Measurements from ENCODE around the gene KREMEN1.
"Not testable (repeated sequence)": the region's sequence is repeated elsewhere in the genome, so short reads cannot be mapped to it uniquely, and the experiment has no call there.

Gene KREMEN1

DNA sequence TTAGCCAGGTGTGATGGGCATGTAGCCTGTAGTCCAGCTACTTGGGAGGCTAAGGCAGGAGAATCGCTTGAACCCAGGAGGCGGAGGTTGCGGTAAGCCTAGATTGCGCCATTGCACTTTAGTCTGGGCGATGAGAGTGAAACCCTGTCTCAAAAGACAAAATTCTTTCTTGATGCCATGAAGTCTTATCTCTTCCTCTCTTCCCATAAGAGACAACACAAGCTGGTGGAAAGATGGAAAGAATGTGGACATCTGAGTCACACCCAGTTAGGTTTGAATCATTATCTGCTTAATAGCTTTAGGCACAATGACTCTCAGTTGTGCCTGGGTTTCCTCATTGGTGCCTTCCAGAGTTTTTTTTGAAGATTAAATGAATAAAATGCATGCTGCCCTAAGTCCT lies 35.3 kb downstream of the KREMEN1 start:
- no peak for DNase-seq (ENCODE audit: low read depth)

DNA sequence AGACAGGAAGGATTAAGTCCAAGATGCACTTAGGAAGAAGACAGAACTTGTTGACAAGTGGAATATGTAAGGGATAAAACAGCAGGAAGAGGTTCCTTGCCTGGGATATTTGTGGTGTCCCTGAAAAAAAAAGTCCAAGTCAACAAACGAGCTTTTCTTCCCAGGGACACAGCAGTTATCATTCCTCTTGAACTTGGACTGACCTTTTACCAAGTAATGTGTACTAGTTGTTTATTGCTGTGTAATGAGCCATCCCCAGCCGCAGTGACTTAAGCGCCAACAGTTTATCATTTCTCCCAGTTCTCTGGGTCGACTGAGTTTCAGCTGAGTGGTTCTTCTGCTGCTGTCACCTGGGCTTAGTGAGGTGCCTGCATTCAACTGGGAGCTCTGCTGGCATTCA lies 37.0 kb downstream of the KREMEN1 start:
- DNase-seq (ENCODE audit: low read depth), result no peak

DNA sequence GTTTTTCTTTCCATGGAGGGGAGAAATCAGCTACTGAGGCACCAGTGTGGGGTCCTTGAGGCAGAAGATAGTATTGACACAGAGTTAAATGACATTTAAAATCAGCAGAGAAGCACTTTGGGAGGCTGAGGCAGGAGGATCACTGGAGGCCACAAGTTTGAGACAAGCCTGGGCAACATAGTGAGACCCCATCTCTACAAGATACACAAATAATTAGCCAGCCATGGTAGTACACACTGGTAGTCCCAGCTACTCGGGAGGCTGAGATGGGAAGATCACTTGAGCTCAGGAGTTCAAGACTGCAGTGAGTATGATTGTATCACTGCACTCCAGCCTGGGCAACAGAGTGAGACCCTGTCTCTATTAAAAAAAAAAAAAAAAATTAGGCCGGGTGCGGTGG lies 38.1 kb downstream of the KREMEN1 start:
- DNase-seq (ENCODE audit: low read depth), result no peak

DNA sequence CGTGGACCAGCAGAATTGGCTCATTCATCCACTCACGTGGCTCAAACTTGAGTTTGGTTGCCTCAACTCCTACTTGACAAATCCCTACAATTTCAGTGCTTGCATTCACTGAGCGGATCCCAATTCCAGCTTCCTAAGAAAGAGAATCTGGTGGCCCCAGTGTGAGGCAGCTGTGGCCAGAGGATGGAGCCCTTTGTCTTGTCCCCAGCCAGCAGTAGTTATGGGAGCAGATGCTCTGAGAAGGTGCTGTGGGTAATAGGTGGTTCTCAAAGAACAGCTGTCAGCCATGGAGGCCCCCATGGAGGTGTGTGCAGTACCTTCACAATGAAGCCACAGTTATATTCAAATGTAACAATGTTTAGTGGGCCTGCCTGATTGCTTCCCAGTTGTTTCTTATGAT lies 39.3 kb downstream of the KREMEN1 start:
- no peak for DNase-seq (ENCODE audit: low read depth)

DNA sequence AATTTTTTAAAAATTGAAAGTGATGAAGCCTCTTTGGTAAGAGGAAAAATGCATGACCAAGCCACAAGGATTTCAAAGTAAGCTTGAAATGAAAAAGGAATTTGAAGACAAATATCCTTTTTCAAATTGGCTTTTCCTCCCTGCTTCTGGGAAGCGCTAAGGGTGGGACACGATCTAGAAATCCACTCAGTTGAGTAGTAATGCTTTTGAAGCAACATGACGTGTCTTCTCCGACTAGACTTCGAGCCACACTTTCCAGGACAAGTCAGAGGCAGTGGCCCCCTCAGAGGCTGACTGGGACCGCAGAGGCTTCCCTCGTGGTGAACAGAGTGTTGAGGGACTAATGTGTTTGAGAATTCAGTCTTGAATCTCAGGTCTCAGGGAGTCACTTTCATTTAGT lies 39.8 kb downstream of the KREMEN1 start:
- DNase-seq (ENCODE audit: low read depth), result no peak

DNA sequence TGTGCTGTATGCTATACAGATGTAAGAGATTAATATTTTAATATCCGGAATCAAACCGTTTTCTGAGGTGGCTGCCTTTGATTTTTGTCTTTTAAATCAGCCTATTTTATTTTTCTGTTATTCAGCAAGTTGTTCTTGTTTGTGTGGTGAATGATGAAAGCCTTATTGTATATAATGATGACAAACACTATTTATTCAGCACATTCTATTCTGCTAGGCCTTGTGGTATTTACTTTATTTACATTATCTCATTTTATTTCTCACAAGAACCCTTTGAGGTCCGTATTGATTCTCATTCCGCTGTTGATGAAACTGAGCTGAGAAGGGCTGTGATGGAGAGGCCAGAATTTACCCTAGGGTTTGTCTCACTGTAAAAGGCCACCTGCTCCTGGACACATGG lies 40.5 kb downstream of the KREMEN1 start:
- no peak for DNase-seq (ENCODE audit: low read depth)

DNA sequence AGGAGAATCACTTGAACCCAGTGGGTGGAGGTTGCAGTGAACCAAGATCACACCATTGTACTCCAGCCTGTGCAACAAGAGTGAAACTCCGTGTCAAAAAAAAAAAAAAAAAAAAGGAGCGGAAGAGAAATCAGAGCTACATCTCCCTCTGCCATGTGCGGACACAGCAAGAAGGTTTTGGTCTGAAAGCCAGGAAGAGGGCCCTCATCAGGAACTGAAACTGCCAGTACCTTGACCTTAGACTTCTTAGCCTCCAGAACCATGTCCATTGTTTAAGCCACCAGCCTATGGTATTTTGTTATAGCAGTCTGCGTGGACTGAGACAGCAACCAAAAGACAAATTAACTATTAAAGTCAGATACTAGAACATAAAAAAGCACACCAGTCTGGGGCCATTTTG lies 41.6 kb downstream of the KREMEN1 start:
- no peak for DNase-seq (ENCODE audit: low read depth)

DNA sequence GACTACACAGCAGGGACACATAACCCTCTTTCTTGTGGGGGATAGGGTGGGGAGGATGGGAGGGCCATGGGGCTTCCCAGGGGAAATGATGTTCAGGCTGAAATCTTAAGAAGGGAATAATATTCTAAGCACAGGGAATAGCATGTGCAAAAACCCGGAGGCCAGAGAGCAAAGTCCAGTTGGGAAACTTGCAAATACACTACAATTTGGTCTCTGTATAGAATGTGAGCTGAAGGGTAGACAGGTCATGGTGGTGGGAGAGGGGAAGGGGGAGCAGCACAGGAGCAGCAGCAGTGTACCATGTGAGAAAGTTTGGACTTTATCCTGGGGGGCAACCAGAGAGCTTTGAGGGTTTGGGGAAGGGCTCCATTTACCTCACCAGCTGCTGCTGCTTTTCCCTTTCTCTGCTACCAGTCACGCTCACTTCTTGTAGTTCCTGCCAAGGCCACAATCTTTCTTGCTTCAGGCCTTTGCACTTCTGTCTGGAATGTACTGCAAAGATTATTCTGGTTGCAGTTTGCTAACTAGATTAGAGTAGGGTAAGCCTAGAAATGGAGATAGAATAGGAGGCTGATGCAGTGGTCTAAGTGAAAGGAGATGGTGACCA lies 43.0 kb downstream of the KREMEN1 start:
- no peak for DNase-seq (ENCODE audit: low read depth)

DNA sequence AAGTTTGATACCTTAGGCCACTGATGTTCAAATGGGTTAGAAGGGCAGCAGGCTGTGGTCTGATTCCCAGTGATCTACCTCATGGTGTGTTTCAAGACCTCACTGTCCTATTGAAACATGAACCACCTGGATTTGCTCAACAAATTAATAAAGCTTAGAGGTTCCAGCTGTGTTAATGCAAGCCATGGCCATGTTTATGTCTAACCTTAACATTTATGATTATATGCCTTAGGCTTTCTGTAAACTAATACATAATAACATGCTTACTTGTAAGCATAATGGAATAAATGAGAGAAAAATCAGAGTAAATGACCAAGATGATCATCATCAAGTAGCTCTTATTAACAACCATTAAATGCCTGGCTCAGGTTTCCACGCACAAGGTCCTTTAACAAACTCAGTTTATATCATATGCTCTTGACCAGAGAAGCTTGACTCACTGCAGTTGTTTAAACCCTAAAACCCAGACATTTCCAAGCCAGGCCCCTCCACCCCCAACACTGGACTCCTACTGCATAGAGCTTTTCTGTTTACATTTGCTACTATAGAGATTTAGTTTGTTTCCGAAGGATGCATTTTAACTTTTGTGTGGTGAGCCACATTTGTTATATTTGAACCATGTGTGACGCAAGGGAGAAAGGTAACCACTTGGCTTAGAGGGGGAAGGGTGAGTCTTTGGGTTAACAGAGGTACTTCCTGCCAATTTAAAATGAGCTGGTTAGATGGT lies 43.7 kb downstream of the KREMEN1 start:
- no peak for DNase-seq (ENCODE audit: low read depth)

DNA sequence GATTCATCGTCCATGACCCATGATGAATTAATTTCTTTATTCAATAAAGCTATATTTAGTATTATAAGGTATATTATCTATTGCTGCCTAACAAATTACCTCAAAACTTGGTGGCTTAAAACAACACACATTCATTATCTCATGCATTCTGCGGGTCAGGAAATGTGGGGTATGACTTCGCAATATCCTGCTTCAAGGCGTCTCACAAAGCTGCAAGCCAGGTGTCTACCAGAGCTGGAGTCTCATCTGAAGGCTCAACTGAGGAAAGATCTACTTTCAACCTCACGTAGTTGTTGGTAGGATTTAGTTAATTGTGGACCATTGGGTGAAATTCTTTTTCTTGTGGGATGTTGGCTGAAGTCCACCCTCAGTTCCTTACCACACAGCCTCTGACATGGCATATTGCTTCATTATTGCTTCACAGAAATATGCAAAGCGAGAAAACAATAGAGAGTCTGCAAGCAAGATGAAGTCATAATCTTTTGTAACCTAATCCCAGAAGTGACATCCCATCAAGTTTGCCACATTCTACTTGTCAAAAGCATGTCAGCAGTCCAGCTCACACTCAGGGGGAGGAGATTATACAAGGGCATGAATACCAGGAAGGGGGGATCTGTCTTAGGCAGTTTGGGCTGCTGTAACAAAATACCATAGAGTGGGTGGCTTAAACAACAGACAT lies 45.1 kb downstream of the KREMEN1 start:
- DNase-seq (ENCODE audit: low read depth), result no peak

DNA sequence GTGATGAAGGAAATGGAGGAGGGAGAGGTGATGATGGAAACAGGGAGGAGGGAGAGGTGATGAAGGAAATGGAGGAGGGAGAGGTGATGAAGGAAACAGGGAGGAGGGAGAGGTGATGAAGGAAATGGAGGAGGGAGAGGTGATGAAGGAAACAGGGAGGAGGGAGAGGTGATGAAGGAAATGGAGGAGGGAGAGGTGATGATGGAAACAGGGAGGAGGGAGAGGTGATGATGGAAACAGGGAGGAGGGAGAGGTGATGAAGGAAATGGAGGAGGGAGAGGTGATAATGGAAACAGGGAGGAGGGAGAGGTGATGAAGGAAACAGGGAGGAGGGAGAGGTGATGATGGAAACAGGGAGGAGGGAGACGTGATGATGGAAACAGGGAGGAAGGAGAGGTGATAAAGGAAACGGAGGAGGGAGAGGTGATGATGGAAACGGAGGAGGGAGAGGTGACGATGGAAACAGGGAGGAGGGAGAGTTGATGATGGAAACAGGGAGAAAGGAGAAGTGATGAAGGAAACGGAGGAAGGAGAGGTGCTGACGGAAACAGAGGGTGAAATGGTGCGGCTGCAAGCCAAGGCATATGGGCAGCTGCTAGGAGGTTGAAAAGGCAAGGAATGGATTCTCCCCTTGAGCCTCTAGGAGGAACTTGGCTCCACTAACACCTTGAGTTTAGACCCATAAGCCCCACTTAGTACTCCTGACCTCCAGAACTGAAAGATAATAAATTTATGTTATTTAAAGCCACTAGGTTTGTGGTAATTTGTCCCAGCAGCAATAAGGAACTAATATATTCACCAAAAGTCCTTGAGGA lies 47.5 kb downstream of the KREMEN1 start:
- not testable (repeated sequence) for DNase-seq (ENCODE audit: low read depth)

DNA sequence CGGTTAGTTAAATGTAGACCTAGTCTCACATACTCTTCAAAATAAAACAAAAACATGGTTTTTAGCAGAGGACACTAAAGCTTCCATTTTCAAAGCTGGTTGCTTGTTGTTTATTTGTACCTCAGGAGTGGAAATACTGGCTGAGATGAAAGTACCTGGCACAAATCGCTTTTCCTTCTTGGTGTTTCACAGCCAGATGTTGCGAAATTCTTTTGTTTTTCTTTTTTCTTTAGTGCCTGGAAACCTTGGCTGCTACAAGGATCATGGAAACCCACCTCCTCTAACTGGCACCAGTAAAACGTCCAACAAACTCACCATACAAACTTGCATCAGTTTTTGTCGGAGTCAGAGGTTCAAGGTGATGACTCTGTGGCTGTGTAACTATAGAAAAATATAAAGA lies 48.3 kb downstream of the KREMEN1 start:
- DNase-seq (ENCODE audit: low read depth), result no peak

DNA sequence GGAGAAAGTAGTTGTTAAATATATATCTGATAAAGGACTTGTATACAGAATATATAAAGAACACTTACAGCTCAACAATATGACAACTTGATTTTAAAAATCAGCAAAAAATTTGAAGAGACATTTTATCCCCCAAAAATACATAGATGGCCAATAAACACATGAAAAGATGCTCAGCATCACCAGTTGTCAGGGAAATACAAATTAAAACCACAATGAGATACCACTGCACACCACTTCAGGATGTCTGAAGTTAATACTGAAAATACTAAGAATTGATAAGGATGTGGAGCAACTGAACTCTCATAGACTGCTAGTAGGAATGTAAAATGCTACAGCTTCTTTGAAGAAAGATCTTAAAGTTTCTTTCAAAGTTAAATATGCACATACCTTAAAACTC lies 49.2 kb downstream of the KREMEN1 start:
- DNase-seq (ENCODE audit: low read depth), result no peak

DNA sequence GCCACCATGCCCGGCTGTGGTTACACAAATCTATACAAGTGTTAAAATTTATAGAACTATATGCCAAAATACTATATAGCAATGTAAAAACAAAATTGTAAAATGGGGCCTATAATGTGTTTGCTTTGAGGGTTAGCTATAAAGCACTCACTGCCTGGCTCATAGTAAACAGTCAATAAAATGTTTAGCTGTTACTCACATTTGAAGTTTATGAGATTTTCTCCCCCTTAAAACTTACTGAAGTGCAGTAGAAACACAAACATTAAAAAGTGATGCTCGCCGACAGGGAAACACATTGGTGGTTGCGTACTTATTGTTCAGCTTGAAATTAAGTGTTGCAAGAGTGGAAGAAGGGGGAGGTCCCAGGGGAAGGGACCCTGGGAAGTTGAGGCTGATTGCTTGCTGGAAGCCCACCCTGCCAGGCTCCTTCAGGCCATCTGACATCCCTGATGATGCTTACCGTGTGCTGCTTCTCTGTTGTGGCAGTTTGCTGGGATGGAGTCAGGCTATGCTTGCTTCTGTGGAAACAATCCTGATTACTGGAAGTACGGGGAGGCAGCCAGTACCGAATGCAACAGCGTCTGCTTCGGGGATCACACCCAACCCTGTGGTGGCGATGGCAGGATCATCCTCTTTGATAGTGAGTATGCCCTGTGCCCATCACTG lies 52.1 kb downstream of the KREMEN1 start:
- DNase-seq (ENCODE audit: low read depth), result no peak

DNA sequence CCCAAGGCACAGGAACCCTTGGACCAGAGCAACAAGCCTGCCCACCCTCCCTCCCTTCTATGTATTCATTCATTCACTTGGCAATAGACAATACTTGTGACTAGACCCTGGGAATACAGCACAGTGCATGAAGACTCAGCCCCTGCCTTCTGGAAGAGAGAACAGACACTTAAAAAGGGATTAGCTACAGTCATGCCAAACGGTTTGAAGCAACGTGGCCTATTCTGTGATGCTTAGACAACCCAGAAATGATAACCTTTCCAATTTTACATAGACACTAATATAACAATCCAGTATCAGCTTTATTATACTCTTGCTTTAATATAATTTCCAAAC lies 52.6 kb downstream of the KREMEN1 start:
- no peak for DNase-seq (ENCODE audit: low read depth)

DNA sequence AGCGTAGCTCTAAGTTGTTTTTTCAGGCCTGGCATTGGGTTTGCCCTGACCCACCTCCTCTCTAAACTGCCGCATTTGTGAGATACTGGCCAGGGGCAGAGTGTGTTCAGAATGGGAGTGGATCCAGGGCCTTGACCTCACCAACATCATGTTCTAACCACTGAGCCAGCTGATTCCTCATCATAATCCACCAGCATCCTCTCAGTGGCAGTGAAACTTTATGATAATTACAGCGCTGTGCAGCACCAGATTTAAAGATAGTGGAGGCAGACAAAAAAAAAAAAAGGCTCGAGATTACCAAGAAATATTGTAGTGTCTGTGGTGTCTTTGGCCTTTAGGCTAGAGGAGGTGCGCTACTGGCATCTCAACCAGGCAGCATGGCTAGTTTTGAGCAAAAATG lies 53.0 kb downstream of the KREMEN1 start:
- no peak for DNase-seq (ENCODE audit: low read depth)

DNA sequence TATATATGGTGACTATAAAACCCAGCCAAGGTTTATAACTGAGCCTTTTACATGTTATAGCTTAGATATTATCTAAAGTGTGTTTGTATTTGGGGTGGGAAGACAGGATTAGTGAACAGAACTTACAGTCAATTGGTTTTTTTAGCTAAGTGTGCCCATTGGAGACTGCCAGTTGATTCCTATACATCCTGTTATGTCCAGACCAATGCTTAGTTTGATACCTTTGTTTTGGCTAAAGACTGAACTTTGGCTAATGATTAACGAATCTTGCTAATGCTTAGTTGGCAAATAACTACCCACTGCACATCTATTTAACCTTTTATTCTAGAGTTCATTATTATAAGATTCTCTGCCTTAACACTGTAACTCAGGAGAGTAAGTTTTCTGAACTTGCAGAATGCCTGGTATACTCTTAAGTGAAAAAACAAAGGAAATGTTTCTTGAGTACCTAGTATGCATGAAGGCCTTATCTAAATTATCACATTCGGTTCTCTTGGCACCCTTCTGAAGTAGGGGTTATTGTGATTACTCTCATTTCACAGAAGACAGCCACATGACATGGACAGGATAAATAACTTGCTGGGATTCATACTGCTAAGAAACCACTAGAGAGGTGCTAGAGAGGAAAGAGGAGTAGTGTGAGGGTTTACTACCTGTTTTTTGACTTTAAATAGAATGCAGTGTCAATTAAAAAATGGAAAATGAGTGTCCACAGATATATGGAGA lies 54.0 kb downstream of the KREMEN1 start:
- DNase-seq (ENCODE audit: low read depth), result no peak

DNA sequence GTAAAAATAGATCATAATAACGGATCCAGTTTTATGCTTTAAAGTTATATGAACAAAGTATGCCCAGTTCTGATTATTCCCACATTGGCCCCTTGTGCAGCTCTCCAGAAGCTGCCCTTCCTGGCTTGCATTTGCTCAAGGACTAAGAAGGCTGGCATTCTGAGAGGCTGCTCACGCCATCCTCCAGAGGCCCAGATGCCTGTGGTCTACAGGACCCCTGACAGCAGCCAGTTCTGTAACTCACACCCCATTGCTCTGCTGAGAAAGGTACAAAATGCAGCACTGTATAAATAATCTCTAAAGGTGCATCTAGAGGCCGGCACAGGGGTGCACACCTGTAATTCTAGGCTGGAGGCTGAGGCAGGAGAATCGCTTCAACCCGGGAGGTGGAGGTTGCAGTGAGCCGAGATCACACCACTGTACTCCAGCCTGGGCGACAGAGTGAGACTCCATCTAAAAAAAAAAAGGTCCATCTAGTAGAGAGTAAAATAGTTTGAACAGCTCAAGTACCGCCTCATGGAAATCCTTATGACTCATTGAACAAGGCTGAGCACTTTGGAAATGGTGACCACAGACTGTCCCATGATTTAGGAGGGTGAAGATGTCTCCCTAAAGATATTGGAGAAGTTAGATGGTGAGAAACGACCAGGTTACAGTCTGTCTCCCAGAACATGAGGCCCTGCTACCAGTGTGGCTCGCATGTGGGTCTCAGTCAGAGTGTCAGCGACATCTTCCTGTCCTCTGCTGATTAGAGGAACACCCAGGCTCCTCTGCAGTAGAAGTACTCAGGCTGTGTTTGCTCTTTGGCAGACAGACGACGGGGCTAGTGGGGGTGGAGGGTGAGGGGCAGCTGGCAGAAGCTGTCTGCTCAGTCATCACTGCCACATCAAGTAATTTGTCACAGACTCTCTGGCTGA lies 56.3 kb downstream of the KREMEN1 start:
- no peak for DNase-seq (ENCODE audit: low read depth)

DNA sequence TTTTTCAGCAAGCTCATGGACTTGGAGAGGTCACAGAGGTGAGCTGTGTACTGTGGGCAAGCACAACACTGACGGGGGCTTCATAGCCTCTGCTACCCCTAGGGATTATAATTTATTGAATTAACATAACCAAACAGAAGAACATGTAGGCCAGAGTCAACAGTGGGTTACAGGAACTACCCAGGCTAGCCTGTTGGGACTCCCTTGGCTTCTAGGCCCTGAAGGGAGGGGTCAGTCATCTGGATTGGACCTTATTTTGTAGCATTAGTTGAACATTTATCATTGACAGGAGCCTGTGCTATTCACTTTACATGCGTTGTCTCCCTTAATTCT lies 56.9 kb downstream of the KREMEN1 start:
- DNase-seq (ENCODE audit: low read depth), result no peak

DNA sequence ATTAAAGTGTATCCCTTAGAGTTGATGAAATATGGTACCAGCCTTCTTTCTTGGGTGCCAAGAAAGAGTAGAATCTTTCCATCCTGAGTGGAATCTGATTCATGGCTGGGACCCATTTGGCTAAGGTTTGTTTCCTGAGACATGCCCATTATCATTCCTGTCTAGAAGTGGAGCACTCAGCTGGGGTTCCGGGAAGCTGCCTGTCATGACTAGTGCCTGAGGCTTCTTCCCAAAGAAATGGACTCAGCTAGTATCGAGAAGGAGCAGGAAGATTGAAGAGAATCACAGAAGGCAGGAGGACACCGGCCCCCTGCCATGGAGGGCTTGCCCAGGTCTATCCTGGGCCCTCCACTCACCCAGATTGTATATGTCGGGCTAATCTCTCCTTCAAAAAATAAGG lies 57.6 kb downstream of the KREMEN1 start:
- DNase-seq (ENCODE audit: low read depth), result no peak

All from stimulated activated CD8-positive, alpha-beta memory T cell treated with anti-CD3 and anti-CD28 coated beads, Interleukin-15, amount 100 ng/mL, for 1 hour (primary cell).